IMR-90 (cell line): ENCODE results near the gene TNS1.

ENCODE experiments used
- BHLHE40 ChIP-seq: fragments of 150-350 bp; IDR thresholded peaks from 2 replicates; pipeline ENCODE4 v1.6.1; 2016; ENCODE audit warnings: mild to moderate bottlenecking, low read depth, low read length
- CEBPB ChIP-seq: IDR thresholded peaks from 2 replicates; pipeline ENCODE4 v1.6.1; 2012; ENCODE audit warnings: low read depth, low read length, improper control_type of control experiment
- CTCF ChIP-seq: conservative IDR thresholded peaks from 2 replicates; pipeline ENCODE4 v1.5.1; 2012; ENCODE audit warnings: mild to moderate bottlenecking, low read depth, low read length, improper control_type of control experiment
- ELK1 ChIP-seq: fragments of 150-350 bp; IDR thresholded peaks from 2 replicates; pipeline ENCODE4 v1.6.1; 2016; ENCODE audit warnings: low read depth, mild to moderate bottlenecking, low read length, moderate library complexity, borderline replicate concordance
- MAZ ChIP-seq: IDR thresholded peaks from 2 replicates; pipeline ENCODE4 v1.6.1; 2012; ENCODE audit warnings: low read depth, mild to moderate bottlenecking, low read length, improper control_type of control experiment, moderate library complexity, borderline replicate concordance
- NFE2L2 ChIP-seq: fragments of 150-350 bp; IDR thresholded peaks from 2 replicates; pipeline ENCODE4 v1.6.1; 2016; ENCODE audit warnings: low read depth, mild to moderate bottlenecking, low read length
- POLR2A ChIP-seq: IDR thresholded peaks from 2 replicates; pipeline ENCODE4 v1.6.1; 2012; ENCODE audit warnings: mild to moderate bottlenecking, low read depth, low read length
- RAD21 ChIP-seq: IDR thresholded peaks from 2 replicates; pipeline ENCODE4 v1.6.1; 2012; ENCODE audit warnings: low read length, improper control_type of control experiment
- RCOR1 ChIP-seq: IDR thresholded peaks from 2 replicates; pipeline ENCODE4 v1.6.1; 2012; ENCODE audit warnings: mild to moderate bottlenecking, low read length, improper control_type of control experiment; ENCODE audit not compliant: insufficient replicate concordance
- RFX5 ChIP-seq: IDR thresholded peaks from 2 replicates; pipeline ENCODE4 v1.8.0; 2012; ENCODE audit warnings: low read depth, mild to moderate bottlenecking, low read length, moderate library complexity
- SMC3 ChIP-seq: fragments of 150-350 bp; IDR thresholded peaks from 2 replicates; pipeline ENCODE4 v1.6.1; 2016; ENCODE audit warnings: low read depth, mild to moderate bottlenecking, antibody characterized with exemption, low read length, moderate library complexity
- USF2 ChIP-seq: fragments of 150-350 bp; IDR thresholded peaks from 2 replicates; pipeline ENCODE4 v1.6.1; 2017; ENCODE audit warnings: mild to moderate bottlenecking, antibody characterized with exemption, low read length, low read depth

GRCh38 chr2:217944923-217945322 is 57.9 kb downstream of the TNS1 start:
- no peak for TF ChIP-seq CTCF
- no peak for TF ChIP-seq POLR2A
- no peak for TF ChIP-seq CEBPB
- no peak for TF ChIP-seq RAD21
- TF ChIP-seq ELK1 = no peak
- TF ChIP-seq MAZ = no peak
- no peak for TF ChIP-seq NFE2L2
- no peak for TF ChIP-seq SMC3
- TF ChIP-seq BHLHE40 = no peak
- no peak for TF ChIP-seq RFX5
- no peak for TF ChIP-seq USF2
- TF ChIP-seq RCOR1 = no peak
